ENCODE results near the gene LORICRIN.
"Not testable (repeated sequence)": the region's sequence is repeated elsewhere in the genome, so short reads cannot be mapped to it uniquely, and the experiment has no call there.

LORICRIN gene, protein sequence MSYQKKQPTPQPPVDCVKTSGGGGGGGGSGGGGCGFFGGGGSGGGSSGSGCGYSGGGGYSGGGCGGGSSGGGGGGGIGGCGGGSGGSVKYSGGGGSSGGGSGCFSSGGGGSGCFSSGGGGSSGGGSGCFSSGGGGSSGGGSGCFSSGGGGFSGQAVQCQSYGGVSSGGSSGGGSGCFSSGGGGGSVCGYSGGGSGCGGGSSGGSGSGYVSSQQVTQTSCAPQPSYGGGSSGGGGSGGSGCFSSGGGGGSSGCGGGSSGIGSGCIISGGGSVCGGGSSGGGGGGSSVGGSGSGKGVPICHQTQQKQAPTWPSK

DNA sequence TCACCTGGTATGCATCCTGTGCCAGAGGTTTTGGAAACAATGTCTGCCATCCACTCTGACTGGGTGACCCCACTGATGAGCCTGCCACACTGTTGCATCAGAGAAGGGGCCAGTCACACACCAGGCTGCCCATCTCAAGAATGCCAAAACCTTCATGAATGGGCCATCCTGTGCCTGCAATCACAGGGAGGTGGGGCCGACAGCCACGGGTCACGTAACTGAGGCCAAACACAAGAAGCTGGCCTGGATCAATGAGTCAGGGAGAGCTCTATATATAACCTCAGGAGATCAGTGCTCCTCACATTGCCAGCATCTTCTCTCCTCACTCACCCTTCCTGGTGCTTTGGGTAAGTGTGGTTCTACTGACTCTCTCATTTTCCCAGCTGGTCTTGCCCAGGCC, at the start of gene LORICRIN:
LORICRIN (plus strand) TSS at position 301 of the 400 bp plus-strand sequence. CDS start 1,263 bp downstream, outside the sequence.
- no peak for DNase-seq (ENCODE audit: low spot score)

DNA sequence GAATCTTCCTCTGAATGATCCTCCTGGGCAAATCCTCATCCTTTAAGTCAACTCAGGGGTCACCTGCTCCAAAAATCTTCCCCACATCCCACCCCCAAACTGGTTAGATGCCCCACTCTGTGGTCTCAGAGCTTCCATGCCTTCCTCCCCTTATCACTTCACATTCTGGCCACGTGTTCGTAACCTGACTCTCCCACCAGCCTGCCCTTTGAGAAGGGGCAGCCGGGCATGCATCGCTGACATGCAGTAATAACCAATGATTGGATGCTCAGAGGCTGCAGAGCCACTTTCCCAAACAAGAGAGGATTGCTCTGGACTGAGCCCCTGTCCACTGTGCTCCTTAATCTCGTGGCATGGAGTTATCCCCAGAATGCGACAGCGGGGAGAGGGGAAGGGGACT, 49.3 kb upstream of the LORICRIN start:
- no peak for DNase-seq (ENCODE audit: low spot score)

DNA sequence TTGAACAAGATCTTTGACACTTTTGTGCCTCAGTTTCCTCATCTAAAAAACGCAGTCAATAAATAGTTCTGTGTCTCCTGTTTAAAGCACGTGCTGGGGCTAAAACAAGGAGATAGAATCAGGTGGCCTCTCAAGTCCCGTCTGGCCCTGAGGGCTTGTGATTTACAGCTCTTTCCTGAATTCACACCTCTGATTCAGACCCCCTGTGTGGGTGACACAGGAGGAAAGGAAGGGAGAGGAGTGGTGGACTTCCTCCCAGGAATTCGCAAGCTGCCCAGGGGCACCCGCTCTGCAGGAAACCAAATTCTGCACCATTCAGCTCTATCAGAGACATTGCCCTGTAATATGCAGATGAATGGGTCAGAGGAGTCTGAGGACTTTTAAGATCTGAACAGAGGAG, 47.3 kb upstream of the LORICRIN start:
- DNase-seq (ENCODE audit: low spot score): no peak

DNA sequence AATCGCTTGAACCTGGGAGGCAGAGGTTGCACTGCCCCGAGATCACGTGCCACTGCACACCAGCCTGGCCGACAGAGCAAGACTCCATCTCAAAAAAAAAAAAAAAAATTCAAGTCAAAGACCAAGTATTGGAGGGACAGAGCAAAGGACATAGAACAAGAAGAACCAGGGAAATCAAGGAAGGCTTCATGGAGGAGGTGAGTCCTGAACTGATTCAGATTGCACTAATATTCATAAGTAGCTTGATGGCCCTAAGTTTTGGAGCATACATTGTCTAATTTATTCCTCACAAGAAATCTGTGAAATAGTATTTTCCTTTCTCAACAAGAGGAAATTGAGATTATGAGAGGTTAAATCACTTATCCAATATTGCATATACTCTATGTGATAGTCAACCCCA, 46.0 kb upstream of the LORICRIN start:
- DNase-seq (ENCODE audit: low spot score): no peak

DNA sequence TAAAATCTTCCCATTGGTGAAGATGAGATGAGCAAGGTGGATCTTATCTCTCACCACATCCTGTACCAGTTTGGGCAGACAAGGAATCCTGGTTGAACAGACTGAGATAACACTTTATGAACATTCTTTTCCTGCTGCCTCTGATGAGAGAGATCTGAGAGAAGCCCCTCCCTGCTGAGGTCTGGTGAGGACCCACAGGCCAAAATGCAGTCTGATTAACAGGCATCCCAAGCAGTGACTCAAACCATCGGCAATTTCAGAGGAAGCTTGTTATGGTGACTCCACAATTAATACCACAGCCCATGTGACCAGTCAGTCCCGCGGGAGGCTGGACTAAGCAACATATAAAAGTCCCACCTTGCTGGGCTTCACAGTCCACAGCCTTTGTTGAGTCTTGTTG, 42.3 kb upstream of the LORICRIN start, which contains the start of gene PRR9:
PRR9 (plus strand) TSS at position 373 of the 400 bp plus-strand sequence. CDS start 561 bp downstream, outside the sequence.
- DNase-seq (ENCODE audit: low spot score): no peak

DNA sequence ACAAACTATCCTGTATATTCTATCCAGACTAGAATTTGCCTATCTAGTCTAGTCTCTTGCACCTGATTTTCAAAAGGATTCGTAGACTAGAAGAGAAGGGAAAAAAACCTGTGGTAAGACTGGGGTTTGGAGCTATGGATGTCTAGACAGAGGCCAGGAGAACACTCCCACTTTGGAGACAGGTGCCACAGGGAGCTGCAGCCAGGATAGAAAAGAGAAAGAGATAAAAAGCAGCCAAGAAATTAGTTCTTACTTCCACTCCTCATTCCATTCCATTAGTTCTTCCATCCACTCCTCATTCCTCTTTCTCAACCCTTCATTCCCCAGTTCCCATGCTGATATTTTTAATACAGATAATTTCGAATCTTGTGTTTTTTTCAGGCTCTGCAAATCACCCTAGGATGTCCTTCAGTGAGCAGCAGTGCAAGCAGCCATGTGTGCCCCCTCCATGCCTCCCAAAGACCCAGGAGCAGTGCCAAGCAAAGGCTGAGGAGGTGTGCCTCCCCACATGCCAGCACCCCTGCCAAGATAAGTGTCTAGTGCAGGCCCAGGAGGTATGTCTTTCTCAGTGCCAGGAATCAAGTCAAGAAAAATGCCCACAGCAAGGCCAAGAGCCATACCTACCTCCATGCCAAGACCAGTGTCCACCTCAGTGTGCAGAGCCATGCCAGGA, 41.6 kb upstream of the LORICRIN start:
- DNase-seq (ENCODE audit: low spot score): no peak

DNA sequence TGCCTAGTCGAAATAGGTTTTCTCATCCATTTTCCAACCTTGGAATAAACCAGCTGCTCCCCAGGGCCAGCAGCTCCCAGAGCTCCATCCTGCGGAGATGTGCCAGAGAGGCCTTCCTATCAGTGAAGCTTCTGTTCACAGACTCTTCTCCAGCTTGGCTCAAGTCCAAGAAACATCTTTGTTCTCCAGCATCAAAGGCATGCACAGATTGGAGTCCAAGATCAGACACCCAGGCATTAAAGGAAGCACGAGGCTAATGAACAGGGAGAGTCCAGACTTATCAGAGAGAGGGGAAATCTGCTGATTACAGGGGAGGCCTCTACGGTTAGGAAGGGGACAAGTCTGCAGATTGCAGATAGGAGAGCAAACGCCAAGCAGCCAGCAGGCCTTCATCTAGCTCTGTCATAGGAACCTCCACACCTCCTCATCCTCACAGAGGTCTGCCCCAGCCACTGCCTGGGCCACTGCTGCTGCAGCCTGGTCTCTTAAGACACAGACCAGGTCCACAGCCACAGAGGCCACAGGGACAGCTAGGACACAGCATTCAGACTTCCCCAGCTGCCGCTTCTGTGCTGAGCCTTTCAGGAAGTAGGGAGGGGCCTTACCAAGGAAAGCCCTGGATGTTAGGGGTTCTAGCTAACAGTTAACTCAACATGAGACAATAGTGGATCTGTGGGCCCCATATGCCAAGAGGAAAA, 38.7 kb upstream of the LORICRIN start:
- DNase-seq (ENCODE audit: low spot score): no peak

DNA sequence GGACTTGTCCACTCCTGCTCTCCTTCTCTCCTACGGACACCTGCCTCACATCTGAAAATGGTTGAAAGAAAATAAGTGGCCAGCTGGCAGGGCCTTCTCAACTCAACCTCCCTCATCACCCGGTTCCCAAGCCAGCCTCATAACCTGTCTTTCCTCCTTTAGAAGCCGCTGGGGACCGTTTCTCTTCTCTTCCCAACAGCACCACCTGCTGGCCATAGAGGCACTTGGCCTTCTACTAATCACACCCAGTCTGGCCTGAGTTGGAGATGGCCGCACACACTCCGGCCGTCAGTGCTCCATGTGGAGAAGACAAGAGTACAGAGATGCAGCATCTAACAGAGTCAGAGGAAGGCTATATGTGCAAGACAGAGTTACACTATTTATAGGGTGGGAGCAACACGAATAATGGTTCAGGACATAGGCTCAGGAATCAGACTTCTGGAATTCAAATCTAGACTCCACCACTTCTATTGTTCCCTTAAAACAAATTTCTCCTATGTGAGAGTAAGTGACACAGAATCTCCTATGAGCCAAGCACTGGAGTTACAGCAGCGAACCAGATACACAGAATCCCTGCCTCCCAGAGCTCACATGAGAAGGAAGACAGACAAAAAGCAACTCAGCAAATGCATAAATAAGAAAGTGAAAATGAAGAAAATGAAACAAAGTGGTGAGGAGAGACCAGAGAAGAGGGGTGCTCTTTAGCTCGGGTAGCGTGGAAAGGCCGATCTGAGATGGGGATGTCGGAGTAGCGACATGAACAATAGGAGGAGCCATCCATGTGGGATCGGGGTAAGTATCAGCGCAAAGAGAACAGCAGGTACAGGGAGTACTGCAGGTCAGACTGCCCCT, 36.2 kb upstream of the LORICRIN start:
- DNase-seq (ENCODE audit: low spot score): peak; percentile 11

DNA sequence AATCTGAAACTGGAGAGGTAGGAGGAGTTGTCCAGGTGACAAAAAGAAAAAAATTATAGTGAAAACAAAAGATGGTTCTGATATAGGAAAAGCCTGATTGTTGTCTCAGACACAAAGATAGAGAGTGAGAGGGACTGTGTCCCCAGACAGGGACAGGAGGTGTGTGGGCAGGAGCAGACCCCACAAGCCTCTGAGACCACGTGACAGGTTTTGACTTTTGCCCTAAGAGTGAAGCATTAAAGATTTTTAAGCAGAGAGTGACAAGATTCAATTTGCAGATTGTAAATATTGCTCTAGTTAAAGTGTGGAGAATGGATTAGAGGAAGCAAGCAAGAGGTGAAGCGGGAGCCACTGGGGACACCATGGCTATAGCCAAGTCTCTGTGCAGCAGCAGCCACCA, 31.7 kb upstream of the LORICRIN start:
- DNase-seq (ENCODE audit: low spot score): no peak

DNA sequence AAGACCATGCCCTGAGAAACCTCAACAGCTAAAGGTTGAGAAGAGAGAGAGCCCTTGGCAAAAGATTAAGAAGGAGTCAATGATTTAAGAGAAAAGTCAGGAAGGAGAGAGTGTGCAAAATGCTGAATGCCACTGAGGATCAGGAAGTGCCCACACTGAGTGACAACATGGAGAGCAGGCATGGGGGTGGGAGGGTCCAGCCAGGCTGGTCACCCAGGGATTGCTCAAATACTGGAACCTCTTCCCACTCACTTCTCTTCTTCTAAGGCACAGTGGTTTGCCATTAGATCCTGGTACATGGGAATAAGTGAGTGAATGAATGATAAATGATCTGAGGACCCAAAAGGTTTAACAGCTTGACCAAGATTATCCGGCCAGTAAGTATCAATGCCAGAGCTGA, 31.0 kb upstream of the LORICRIN start:
- DNase-seq (ENCODE audit: low spot score): no peak

DNA sequence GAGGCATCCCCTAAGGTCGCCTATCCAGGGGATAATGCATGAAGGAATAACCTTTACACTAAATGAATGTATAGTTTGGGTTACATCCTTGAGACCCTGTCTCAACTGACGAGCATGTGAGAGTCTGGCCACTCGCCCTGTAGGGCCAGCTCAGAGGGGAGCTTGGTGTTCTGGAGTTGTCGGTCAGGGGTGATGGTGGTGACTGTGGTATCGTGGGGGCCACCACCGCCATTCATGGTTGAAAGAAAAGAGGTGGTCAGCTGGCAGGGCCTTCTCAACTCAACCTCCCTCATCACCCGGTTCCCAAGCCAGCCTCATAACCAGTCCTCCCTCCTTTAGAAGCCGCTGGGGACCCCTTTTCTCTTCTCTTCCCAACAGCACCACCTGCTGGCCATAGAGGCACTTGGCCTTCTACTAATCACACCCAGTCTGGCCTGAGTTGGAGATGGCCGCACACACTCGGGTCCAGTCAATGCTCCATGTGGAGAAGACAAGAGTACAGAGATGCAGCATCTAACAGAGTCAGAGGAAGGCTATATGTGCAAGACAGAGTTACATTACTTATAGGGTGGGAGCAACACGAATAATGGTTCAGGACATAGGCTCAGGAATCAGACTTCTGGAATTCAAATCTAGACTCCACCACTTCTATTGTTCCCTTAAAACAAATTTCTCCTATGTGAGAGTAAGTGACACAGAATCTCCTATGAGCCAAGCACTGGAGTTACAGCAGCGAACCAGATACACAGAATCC, 30.2 kb upstream of the LORICRIN start:
- not testable (repeated sequence) for DNase-seq (ENCODE audit: low spot score)

DNA sequence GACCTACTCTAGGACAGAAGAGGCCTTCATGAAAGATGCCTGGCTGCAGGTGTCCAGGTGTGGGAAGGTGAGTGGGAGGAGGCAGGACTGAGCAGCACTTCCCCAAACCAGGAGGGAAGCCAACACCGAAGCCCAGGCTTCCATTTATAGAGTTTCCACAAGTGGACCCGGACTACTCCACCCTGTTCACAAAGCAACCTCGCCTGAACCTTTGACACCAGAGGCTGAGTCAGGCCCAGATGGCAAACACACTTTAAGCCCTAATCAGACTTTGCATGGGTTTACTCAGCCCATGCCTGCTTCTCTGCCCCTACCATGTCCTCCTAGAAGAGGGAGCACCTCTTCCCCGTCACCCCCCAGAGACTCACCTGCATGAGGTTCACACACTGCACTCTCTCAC, 28.1 kb upstream of the LORICRIN start:
- no peak for DNase-seq (ENCODE audit: low spot score)

DNA sequence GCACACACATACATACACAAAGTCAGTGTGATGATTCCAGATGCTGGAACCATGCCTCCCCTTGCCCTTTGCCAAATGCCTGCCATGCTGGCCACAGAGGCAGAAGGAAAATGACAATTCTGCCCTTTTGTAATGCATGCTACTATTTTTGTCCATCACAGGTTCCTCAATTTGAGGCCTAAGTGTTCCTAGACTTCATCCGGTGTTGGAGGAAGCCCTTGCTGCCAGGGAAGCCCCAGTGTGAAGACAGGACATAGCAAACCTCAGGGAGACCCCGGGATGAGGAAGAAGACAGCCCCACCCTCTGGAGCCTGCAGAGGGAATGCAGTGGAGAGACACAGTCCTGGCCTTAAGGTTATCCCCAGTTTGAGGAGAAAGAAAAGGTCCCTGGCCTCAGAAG, 27.7 kb upstream of the LORICRIN start:
- DNase-seq (ENCODE audit: low spot score): no peak

DNA sequence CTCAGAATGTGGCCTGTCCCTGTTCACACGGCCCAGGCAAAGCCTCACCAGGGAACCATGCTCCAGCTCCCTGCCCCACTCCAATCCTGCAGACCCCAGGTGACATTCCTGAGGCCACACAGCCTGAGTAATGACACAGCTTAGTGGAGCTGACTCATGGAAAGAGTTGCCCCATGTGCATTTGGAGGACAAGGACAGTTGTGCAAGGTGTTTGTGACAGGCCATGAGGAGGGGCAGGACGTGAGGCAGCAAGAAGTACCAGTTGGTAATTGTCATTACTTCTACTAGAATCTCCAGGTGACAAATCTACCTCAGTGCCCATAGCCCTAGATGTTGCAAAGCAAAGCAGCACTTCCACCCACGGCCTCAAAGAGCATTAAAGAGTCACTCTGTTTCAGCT, 26.9 kb upstream of the LORICRIN start:
- DNase-seq (ENCODE audit: low spot score): no peak

DNA sequence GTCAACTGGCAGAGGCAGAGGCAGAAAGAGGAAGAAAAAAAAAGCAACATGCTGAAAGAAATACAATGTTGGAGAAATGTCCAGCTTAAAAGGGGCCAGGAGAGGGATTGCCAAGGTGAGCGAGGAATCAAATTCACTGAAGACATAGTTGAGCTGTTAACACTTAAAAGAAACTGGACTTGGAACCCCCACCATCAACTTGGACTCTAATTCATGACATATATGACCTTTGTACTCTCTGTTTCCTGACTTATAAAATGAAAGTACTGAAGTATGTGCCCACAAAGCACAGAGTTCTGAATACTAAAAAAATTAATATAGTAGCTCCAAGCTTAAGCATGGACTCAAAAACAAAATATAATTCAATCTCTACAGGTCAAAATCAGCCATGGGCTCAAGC, 26.0 kb upstream of the LORICRIN start:
- no peak for DNase-seq (ENCODE audit: low spot score)

DNA sequence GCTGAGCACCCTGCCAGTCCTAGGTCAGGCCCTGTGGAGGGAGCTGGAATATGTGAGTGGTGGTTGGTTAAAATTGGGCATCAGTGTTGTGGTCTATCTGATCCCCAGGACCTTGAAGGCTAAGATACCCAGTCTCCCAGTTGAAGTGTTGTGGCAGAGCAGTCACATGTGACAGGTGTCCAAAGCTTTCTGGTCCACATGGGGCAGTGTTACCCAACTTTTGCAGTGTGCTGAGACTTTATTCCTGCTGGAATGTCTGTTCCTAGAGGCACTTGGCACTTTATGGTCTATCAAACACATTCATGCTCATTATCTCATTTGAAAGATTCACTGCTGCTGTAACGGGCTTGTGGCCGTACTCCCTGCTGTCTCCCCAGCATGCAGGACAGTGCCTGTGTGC, 21.0 kb upstream of the LORICRIN start:
- no peak for DNase-seq (ENCODE audit: low spot score)

DNA sequence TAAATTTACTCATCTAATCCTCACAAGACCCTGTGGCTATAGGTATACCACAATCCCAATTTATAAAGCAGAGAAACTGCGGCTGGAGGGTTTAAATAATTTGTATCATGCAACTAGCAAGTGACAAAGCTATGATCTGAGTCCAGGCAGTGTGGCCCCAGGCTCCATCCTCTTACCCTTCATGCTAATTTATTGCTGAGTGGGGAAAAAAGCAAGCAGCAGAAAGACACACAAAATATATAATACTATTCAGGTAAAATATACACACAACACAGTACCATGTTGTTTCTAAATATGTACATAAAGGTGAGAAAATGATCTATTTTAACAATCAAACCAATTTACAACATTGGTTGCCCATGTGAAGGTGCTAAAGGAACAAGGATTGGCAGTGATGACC, 17.3 kb upstream of the LORICRIN start:
- no peak for DNase-seq (ENCODE audit: low spot score)

DNA sequence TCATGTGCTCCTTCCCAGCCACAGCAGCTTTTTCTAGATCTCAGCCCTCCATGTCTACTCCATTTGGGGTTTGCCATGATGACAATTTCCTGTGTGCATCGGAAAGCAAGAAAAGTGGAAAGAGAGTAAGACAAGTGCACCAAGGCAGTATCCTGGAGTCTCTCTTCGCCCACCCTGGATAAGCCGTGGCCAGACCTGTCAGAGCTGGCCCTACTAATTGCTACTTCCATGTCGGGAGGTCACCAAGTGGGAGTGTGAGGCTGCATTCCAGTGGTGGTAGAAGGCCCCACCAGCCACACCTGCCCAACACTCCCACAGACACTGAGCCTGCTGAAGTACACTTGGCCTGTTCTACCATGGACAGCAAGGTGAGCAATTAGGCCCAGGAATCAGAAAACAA, 14.0 kb upstream of the LORICRIN start:
- DNase-seq (ENCODE audit: low spot score): no peak

DNA sequence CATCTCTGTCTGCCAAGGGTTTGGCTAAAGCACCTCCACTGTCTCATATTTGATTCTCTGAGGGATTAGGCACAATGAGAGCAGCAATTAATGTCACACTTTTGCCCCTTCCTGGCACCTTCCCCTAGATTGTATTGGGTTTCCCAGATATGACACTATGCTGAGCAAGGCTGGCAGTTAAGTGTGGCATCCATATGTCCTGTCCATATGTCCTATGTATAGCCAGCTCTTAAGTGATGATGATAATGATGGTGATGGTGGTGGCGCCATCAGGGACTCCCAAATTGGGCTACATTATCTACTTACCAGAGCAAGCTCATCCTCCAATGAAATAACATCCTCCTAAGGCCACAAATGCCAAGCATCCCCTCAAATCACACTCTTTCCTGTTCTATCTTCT, 13.5 kb upstream of the LORICRIN start:
- DNase-seq (ENCODE audit: low spot score): no peak

DNA sequence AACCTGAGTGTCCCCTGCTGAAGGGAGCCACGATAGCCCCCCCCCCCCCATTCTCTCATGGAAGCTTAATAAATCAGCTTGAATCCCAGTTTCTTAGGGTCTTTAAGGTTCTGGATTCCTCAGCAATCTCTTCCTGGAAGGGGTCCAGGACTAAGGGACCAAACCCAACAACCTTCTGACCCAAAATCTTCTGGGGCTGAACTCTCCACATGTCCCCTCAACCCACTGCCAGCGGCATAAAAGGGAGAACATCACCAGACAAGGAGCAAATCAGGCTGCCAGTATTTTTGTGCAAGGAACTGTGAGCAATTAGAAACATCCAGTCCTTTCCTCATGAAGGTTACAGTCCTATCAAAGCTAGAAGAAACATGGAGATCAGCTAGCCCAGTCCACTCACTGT, 12.7 kb upstream of the LORICRIN start:
- no peak for DNase-seq (ENCODE audit: low spot score)

DNA sequence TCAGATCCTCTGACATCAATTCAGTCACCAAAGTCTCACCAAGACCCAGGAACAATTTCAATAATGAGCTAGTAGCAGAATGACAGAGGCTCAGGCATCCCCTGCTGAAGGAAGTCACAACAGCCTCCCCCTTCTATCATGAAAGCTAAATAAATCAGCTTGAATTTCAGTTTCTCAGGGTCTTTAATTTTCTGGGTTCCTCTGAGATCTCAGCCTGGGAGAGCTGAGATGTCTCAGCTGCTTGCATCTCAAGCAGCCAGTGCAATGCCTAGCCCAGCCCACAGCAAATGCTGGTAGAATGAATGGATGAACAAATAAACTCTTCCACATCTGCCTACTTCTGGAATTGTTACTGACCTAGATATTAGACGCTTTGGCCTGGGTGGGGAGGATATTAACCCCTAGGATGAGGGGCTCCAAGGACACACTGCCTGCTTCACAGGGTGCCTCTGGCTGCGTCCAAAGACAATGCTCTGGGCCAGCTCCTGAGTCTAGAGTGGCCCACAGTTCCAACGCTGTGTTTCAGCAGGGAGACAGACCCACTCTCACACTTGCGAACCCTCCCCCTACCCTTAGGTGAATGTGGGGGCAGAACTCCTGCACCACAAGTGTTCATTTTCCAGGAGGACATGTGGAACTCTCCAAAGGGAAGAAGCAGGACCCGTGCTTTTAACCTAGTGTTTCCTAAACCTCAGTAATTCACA, 11.2 kb upstream of the LORICRIN start:
- no peak for DNase-seq (ENCODE audit: low spot score)
